Osteoblast (primary cell): ENCODE measurements around the gene SHISA9. TPM values are rescaled to one million over a fixed set of nuclear protein-coding genes. Genes with fewer than 3 reads are reported as not detected.

Experiments
- DNase-seq: peaks from one replicate; pipeline ENCODE4 v3.0.0; 2011; ENCODE audit warnings: low spot score, mixed read lengths; ENCODE audit not compliant: insufficient read length; ENCODE audit errors: missing footprints
- H2AFZ ChIP-seq: 2 replicates; pipeline ENCODE4 v1.6.0; 2011; ENCODE audit warnings: mild to moderate bottlenecking, low read length
- H3K27ac ChIP-seq: 2 replicates; pipeline ENCODE4 v1.5.1; 2011; ENCODE audit warnings: mild to moderate bottlenecking, low read depth, low read length, moderate library complexity
- H3K27me3 ChIP-seq: 2 replicates; pipeline ENCODE4 v1.6.0; 2012; ENCODE audit warnings: mild to moderate bottlenecking, control low read depth, inconsistent platforms, low read length, moderate library complexity; ENCODE audit not compliant: insufficient read depth
- H3K36me3 ChIP-seq: 2 replicates; pipeline ENCODE4 v1.5.1; 2011; ENCODE audit warnings: mild to moderate bottlenecking, low read length, control low read depth, moderate library complexity; ENCODE audit not compliant: insufficient read depth
- H3K4me1 ChIP-seq: 2 replicates; pipeline ENCODE4 v1.5.1; 2011; ENCODE audit warnings: mild to moderate bottlenecking, low read length, control low read depth, moderate library complexity; ENCODE audit not compliant: insufficient read depth
- H3K4me2 ChIP-seq: 2 replicates; pipeline ENCODE4 v1.6.0; 2011; ENCODE audit warnings: mild to moderate bottlenecking, low read length; ENCODE audit not compliant: insufficient read depth
- H3K4me3 ChIP-seq: fragments of 200-600 bp; sonication (generic); 3 replicates; pipeline ENCODE4 v1.5.1; 2012; ENCODE audit warnings: mild to moderate bottlenecking, low read length, inconsistent platforms; ENCODE audit not compliant: insufficient read depth
- H3K79me2 ChIP-seq: 2 replicates; pipeline ENCODE4 v1.6.0; 2012; ENCODE audit warnings: mild to moderate bottlenecking, low read length, control low read depth, inconsistent platforms; ENCODE audit not compliant: insufficient read depth
- H3K9me3 ChIP-seq: 2 replicates; pipeline ENCODE4 v1.5.1; 2011; ENCODE audit warnings: low read depth, low read length, control low read depth
- H4K20me1 ChIP-seq: 2 replicates; pipeline ENCODE4 v1.6.0; 2012; ENCODE audit warnings: mild to moderate bottlenecking, low read length, control low read depth; ENCODE audit not compliant: insufficient read depth
- total RNA-seq: library from RNA; depleted of rRNA; stranded (reverse); fragments of >200 nt; gene quantifications from 2 replicates; pipeline ENCODE4 v1.2.3, GENCODE V29; 2012
- TF ChIP-seq, protein P1 (sequence below): IDR thresholded peaks from 2 replicates; pipeline ENCODE4 v1.5.1; 2011; ENCODE audit warnings: mild to moderate bottlenecking, low read depth, low read length, moderate library complexity; ENCODE audit errors: extremely low read depth

The SHISA9 gene
- total RNA-seq, 1 donor, result under 0.01 TPM

DNA sequence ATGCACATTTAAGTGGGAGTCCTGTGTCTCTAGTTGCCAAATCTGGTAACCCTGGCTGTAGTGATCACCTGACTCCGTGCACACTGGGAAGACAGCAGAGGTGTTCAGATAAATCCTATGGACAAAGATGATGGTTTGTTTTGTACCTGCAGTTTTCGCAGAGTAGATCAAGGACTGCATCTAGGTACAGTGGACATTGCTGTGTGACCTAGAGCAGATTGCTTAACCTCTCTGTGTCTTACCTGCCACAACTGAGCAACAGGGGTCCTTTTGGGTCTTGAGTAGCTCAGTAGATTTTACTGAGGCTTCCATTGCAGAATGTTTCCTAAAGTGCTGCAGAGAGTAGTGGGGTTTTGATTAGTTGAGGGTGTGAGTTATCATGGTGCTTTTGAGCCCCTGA lies 160.8 kb downstream of the SHISA9 start:
- Histone ChIP-seq H3K27ac (no peak overlapping the region), H3K27me3 (no peaks in the 10 kb centered on the region), H3K79me2 (no peaks in the 10 kb centered on the region), H3K4me2 (no peak overlapping the region), H3K9me3 (no peaks in the 10 kb centered on the region), H2AFZ (no peak overlapping the region), H4K20me1 (no peaks in the 10 kb centered on the region), H3K4me1 (no peaks in the 10 kb centered on the region), H3K4me3 (no peak overlapping the region), H3K36me3 (no peaks in the 10 kb centered on the region)
- DNase-seq, result no peak
- TF ChIP-seq, protein P1, sequence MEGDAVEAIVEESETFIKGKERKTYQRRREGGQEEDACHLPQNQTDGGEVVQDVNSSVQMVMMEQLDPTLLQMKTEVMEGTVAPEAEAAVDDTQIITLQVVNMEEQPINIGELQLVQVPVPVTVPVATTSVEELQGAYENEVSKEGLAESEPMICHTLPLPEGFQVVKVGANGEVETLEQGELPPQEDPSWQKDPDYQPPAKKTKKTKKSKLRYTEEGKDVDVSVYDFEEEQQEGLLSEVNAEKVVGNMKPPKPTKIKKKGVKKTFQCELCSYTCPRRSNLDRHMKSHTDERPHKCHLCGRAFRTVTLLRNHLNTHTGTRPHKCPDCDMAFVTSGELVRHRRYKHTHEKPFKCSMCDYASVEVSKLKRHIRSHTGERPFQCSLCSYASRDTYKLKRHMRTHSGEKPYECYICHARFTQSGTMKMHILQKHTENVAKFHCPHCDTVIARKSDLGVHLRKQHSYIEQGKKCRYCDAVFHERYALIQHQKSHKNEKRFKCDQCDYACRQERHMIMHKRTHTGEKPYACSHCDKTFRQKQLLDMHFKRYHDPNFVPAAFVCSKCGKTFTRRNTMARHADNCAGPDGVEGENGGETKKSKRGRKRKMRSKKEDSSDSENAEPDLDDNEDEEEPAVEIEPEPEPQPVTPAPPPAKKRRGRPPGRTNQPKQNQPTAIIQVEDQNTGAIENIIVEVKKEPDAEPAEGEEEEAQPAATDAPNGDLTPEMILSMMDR, result no peak

DNA sequence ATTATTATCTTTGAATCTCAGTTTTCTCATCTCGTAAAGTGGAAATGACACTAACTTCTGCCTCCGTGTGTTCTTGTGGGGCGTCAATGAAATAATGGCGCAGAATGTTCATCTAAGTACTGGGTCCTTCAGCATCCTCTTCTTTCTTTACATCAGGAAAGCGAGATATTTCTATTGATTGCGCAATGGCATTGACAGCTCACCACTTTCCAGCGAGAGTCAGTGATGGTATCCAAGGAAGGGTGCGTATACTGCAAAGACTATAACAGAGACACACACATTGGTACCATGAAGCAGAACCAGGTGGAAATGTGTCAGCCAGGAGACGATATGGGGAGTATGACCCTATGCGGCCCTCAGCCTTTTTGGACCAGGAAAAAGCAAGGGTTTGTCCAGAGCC lies 162.1 kb downstream of the SHISA9 start:
- DNase-seq, result no peak
- Histone ChIP-seq H3K4me3 (no peak overlapping the region), H3K79me2 (no peaks in the 10 kb centered on the region), H3K36me3 (no peaks in the 10 kb centered on the region), H3K27me3 (no peaks in the 10 kb centered on the region), H3K9me3 (no peaks in the 10 kb centered on the region), H2AFZ (no peak overlapping the region), H3K27ac (no peak overlapping the region), H4K20me1 (no peaks in the 10 kb centered on the region), H3K4me2 (no peak overlapping the region), H3K4me1 (no peaks in the 10 kb centered on the region)
- TF ChIP-seq, protein P1, result no peak

DNA sequence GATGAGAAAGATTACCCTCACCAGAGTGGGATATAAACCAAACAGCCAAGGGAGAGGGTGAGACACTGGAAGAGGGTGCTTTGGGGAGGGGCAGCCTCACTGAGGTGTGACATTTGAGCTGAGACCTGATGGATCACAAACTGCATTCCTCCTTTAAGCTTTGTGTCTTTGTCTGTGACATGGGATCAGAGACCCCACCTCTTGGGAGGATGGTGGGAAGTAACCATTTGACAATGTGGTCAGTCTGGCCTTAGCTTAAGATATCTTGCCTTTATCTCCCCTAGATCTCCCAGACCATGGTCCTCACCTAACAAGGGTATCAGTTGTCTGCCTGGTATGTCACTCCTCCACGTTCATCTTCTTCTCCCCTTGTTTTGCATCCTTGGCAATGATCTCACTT lies 163.4 kb downstream of the SHISA9 start:
- no peak for DNase-seq
- H3K4me1 ChIP-seq, result no peaks in the 10 kb centered on the region
- H3K4me3 ChIP-seq, result no peak overlapping the region
- no peak overlapping the region for H2AFZ ChIP-seq
- no peak overlapping the region for H3K4me2 ChIP-seq
- H3K27ac ChIP-seq, result no peak overlapping the region
- H3K27me3 ChIP-seq, result no peaks in the 10 kb centered on the region
- H3K36me3 ChIP-seq, result no peaks in the 10 kb centered on the region
- H3K9me3 ChIP-seq, result no peaks in the 10 kb centered on the region
- H3K79me2 ChIP-seq, result no peaks in the 10 kb centered on the region
- no peaks in the 10 kb centered on the region for H4K20me1 ChIP-seq
- TF ChIP-seq, protein P1, result no peak

DNA sequence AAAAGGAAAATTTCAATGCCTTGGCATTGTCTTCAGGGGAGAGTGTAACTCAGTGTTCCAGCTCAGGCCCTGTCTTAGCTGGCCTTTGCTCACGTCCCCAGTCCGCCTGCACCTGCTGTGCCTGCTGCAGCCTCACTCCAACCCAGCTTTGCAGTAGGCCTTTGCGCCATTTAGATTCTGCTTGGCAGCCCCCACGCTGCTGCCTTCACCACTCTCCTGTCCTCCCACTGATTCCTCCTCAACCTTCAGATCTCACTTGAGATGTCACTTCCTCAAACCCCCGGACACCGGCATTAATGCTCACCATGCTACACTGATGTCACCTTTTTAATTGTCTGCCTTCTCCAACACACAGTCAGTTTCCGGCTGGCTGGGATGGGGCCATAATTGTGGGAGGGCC lies 166.2 kb downstream of the SHISA9 start:
- no peak for DNase-seq
- H3K27me3 ChIP-seq, result no peaks in the 10 kb centered on the region
- H3K79me2 ChIP-seq, result no peaks in the 10 kb centered on the region
- no peaks in the 10 kb centered on the region for H3K9me3 ChIP-seq
- H4K20me1 ChIP-seq, result no peaks in the 10 kb centered on the region
- no peak overlapping the region for H3K27ac ChIP-seq
- H3K4me2 ChIP-seq, result no peak overlapping the region
- H3K4me3 ChIP-seq, result no peak overlapping the region
- H3K36me3 ChIP-seq, result no peaks in the 10 kb centered on the region
- TF ChIP-seq, protein P1, result no peak
- H3K4me1 ChIP-seq, result no peaks in the 10 kb centered on the region
- no peak overlapping the region for H2AFZ ChIP-seq
